T-helper 22 cell (primary cell): Measurements from ENCODE around the gene S100PBP.

Source experiments
- DNase-seq: peaks from one replicate; pipeline ENCODE4 v3.0.0-alpha.2; 2020; ENCODE audit warnings: low read depth

The S100PBP gene

GRCh38 chr1:32888134-32888533 lies 70.7 kb downstream of the S100PBP start:
- DNase-seq, result no peak

DNA sequence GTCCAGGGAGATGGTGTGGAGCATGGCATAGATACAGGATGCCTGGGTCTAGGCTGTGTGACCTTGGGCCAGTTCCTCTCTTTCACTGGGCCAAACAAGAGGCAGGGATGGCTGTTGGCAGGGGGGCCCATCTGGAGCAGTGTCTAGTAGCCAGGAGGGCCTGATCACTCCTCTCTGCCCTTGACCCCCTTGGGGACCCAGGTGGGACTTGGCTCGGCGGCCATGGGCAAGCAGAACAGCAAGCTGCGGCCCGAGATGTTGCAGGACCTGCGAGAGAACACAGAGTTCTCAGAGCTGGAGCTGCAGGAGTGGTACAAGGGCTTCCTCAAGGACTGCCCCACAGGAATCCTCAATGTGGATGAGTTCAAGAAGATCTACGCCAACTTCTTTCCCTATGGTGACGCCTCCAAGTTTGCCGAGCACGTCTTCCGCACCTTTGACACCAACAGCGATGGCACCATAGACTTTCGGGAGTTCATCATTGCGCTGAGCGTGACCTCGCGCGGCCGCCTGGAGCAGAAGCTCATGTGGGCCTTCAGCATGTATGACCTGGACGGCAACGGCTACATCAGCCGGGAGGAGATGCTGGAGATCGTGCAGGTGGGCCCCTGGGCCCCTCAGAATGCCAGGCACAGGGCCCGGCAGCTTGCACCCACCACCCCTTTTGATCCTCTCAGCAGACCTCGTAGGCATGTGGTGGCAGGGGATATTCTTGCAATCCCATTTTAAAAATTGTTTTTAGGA lies 71.4 kb downstream of the S100PBP start:
- DNase-seq, result no peak

DNA sequence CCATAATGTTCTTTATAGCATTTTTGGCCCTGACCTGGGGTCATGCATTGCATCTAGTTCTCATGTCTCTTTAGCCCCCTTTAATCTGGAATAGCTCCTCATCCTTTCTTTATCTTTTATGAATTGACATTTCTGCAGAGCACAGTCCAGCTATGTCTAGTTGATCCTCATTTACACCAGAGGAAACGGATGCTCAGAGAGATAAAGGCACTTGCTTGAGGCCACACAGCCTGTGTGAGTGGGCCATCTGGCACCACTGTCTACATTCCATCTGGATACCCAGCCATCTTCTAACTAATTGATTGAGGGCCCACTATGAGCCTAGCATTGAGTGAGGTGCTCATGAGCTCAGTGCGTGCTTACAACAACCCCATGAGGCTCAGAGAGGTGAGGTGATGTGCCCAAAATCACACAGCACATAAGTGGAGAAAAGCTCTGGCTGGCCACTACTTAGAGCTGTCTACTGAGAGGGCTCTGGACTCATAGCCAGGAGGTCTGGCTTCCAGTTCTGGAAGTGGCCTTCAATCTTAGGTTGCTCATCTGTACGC lies 72.4 kb downstream of the S100PBP start:
- DNase-seq, result no peak

GRCh38 chr1:32890516-32891240 lies 73.2 kb downstream of the S100PBP start:
- DNase-seq, result no peak

DNA sequence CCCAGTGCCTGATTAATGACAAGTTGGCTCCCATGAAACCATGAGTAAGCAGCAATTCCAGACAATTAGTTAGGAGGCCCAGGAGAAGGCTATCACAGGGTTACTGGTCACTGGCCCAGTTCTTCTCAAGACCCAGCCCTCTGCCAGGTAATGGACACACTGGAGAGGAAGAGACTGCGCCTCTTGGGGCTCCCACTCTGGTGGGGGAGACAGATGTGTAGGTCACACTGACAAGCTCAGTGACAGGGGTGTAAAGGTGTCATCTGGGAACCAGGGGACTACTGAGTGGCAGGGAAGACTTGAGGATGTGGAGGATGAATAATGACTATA lies 73.8 kb downstream of the S100PBP start:
- DNase-seq, result no peak

DNA sequence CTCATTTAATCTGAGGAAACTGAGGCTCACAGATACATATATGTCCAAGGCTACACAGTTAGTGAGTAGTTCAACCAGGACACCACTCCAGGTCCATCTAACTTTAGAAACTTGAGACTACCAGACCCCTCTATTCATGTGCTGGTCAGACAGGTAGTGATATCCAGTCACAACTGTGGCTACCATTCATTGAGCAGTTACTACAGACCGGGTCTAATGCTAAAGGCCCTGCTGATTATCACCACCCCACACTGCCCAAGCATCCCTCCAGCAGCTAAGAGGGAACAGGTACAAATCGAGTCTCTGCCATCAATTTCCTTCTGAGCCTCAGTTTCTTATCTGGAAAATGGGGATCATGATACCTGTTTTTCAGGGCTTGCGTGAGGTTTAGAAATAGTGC lies 74.2 kb downstream of the S100PBP start:
- DNase-seq, result no peak

- DNase-seq, result no peak
These were observed 75.1 kb downstream of the S100PBP start for GRCh38 chr1:32892368-32893197.

GRCh38 chr1:32893198-32894018 lies 76.0 kb downstream of the S100PBP start:
- DNase-seq, result no peak

- no peak for DNase-seq
These were observed 76.7 kb downstream of the S100PBP start for GRCh38 chr1:32894019-32894600.

GRCh38 chr1:32894681-32895080 lies 77.2 kb downstream of the S100PBP start:
- no peak for DNase-seq

DNA sequence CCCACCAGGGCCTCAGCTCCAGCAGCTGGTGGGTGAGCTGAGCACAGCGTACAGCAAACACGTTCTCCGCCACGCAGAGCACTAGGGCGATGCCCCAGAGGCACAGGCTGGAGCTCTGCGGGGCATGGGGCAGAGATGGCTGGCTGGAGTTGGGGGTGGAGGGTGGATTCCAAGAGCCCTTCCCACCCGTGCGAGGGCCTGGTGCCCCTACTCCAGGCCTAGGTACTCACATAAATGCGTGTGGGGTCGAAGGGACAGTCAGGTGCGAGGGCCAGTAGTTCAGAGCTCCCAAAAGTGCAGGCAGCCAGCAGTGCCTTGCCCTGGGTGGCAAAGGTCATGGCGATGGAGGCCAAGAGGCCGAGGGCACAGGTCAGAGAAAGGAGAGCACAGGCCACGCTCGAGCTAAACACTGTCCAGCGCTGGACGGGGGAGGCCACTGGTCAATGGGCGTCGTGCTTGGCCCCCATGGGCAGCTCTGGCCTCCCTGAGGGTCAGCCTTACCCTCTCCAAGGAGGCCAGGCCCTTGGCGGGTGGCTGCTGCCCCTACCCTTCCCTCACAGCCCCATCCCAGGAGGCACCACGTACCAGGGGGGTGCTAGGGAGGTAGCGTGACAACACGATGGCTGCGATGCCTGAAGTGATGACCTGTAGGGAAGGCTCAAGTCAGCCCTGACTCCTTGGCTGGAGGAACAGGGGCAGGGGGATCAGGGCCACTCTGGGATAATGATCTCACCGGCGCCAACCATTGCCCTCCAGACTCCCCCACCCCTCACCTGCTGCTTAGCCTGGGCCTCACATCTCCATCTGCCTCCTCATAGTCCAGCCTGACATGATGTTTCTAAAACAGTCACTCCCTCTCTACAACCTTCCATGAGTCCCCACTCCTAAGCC lies 78.1 kb downstream of the S100PBP start:
- no peak for DNase-seq

DNA sequence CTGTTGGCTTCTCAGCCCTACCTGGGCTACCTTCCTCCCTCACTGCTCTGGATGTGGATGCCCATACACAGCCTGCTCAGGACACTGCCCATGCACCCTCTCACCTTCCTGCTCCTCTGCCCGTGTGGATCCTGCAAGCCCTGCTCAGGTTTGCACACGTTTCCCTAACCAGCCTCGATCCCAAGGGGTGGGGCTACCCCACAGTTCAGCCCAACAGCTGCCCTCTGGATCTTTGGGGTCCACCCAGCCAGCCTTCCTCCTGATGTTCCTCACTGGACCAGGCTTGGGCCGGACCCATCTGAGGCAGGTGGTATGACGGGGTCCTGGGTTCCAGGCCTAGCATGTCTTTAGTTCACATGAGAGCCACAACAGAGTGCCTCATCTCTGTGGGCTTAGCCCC lies 79.0 kb downstream of the S100PBP start:
- no peak for DNase-seq

DNA sequence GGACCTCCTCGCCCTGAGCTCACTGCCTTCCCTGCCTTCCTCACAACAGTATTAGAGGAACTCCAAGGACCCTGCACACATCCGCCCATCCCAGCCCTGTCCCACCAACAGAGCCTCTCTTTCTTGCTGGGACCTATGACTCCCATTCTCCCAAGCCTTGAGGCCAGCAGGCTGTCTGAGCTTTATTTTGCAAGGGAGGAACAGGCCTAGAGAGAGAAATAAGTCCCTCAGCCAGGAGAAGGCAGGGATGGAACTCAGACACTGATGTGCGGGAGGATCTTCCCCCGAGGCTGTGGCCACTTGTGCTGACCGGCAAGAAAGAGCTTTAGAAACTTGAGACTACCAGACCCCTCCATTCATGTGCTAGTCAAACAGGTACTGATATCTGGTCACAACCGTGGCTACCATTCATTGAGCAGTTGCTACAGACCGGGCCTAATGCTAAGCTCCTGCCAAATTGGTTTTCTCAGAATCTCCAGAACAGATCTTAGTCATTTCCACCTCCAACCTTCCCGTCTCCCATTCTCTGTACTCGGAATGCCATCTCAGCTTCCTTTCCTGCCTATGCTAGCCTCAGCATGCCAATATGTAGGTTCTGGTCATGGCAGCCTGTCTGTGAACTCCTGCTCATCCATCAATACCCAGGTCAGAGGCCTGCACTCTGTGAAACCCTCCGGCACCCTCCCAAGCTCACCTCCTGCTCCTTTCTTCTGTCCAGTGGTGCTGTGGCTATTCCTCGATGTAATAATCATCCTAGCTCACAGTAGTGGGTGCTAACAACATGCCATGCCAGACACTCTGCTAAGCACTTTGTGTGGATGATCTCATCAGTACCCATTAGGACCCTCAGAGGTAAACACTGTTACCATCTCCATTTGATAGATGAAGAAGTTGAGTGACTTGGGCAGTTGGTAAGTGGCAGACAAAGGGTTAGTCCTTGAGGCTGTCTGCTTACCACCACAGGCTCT lies 79.9 kb downstream of the S100PBP start:
- no peak for DNase-seq

- DNase-seq, result no peak
These were observed 80.6 kb downstream of the S100PBP start for GRCh38 chr1:32898056-32898455.

DNA sequence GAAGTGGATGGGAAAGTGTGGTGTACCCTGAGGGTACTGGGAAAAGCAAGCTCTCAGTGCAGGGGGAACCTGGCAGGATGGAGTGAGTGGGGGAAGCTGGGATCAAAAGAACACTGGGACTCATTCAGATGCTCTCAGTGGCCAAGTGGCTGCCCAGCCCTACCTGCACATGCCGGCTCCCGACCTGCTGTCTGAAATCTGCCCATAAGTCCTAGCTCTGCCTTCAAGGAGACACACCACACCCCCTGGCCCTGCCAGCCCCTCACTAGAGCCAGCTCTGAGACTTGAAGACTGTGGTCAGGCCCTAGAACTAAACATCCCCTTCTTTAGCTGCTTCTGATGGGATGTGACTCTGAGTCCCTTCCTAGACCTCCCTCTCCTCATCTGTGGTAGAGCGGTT lies 81.5 kb downstream of the S100PBP start:
- DNase-seq, result no peak

GRCh38 chr1:32899586-32900296 lies 82.3 kb downstream of the S100PBP start:
- DNase-seq, result no peak

DNA sequence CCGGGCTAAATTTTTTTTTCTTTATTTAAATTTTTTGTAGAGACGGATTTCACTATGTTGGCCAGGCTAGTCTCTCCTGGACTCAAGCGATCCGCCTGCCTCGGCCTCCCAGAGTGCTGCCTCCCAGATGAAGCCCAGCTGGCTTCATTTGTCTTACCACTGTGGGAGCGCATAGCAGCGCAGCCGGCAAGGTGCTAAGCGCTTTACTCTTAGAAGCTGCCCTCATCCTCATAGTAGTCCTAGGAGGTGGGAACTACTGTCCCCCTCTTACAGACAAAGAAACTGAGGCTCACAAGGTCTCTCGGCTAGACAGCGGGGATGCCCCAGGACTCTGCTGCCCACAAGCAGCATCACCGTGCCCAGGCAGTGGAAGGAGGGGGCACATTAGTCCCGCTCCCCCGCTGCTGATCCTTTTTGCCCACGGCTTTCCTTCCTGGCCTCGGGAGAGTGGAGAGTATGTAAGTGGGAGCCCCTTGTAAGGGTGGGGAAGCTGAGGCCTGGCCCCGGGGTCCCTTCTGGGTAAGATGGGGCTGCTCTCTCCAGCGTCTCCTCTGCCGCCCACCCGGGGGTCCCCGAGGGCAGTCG lies 83.0 kb downstream of the S100PBP start:
- no peak for DNase-seq
